Esophagus muscularis mucosa (tissue), 3 donors: ENCODE measurements around the gene FNDC7.
"Not testable (repeated sequence)": the region's sequence is repeated elsewhere in the genome, so short reads cannot be mapped to it uniquely, and the experiment has no call there.

Source experiments
- POLR2A ChIP-seq: fragments of 450-650 bp; IDR thresholded peaks from one replicate; pipeline ENCODE4 v1.6.1; 2017; ENCODE audit warnings: antibody characterized with exemption, moderate library complexity, mild to moderate bottlenecking, low read depth
- TF ChIP-seq, protein P1 (sequence below), 3 experiments: fragments of 200-600 bp in 2 of 3; fragments of 450-650 bp in 1 of 3; sonication (generic) in 2 of 3; IDR thresholded peaks; one replicate each; pipeline ENCODE4 v1.5.1; 2017 to 2019; ENCODE audit warnings: antibody characterized with exemption in 3 of 3, mild to moderate bottlenecking in 2 of 3, moderate library complexity in 1 of 3

DNA sequence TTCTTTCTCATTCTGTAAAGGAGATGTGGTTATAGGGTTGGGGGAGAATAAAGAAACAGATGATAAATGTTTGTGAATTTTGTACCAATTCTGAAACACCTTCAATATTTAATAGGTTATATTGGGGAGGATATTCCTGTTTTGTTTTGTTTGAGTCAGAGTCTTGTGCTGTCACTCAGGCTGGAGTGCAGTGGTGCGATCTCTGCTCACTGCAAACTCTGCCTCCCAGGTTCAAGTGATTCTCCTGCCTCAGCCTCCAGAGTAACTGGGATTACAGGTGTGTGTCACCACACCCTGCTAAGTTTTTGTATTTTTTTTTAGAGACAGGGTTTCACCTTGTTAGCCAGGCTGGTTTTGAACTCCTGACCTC is 68.9 kb downstream of the FNDC7 start:
- TF ChIP-seq, protein P1, sequence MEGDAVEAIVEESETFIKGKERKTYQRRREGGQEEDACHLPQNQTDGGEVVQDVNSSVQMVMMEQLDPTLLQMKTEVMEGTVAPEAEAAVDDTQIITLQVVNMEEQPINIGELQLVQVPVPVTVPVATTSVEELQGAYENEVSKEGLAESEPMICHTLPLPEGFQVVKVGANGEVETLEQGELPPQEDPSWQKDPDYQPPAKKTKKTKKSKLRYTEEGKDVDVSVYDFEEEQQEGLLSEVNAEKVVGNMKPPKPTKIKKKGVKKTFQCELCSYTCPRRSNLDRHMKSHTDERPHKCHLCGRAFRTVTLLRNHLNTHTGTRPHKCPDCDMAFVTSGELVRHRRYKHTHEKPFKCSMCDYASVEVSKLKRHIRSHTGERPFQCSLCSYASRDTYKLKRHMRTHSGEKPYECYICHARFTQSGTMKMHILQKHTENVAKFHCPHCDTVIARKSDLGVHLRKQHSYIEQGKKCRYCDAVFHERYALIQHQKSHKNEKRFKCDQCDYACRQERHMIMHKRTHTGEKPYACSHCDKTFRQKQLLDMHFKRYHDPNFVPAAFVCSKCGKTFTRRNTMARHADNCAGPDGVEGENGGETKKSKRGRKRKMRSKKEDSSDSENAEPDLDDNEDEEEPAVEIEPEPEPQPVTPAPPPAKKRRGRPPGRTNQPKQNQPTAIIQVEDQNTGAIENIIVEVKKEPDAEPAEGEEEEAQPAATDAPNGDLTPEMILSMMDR (IDR thresholded peaks at IDR 0.05), result not testable (repeated sequence)
- TF ChIP-seq POLR2A, result not testable (repeated sequence)
